HCT116 (cell line): ENCODE data around the gene GLRA2. TPM values are rescaled to one million over a fixed set of nuclear protein-coding genes. Genes with fewer than 3 reads are reported as not detected.

Source experiments
- ATAC-seq: fragments of 200-7000 bp; cut with Tn5 transposase; 2 replicates; pipeline ENCODE4 v1.9.1; 2020; ENCODE audit warnings: mild to moderate bottlenecking, moderate library complexity
- BruUV-seq: library from RNA; stranded (reverse); fragments of 400-500 nt; replicated peaks from 2 replicates; lab custom pipeline; 2021; lab: Mats Ljungman, UMichigan
- CTCF ChIA-PET: fragments of 300-600 bp; sonication (Branson Sonifier 250); formaldehyde crosslinking; loops from one replicate; lab custom pipeline; 2021; ENCODE audit warnings: antibody characterized with exemption; lab: Charles Lee
- POLR2A ChIA-PET: fragments of 300-600, 350-600 bp; sonication (Branson Sonifier 250); formaldehyde crosslinking; loops from one replicate; lab custom pipeline; 2021; ENCODE audit warnings: antibody characterized with exemption; lab: Charles Lee
- RAD21 ChIA-PET, 2 experiments: fragments of 300-600 bp; sonication (Branson Sonifier 250); formaldehyde crosslinking; loops; one replicate each; lab custom pipeline; 2023; ENCODE audit warnings: low total read pairs in 2 of 2; ENCODE audit not compliant: uncharacterized antibody in 2 of 2, unreplicated experiment in 2 of 2, low non-redundant PET in 1 of 2; lab: Charles Lee
- DNase-seq: peaks from one replicate; pipeline ENCODE4 v3.0.0-alpha.2; 2010; ENCODE audit warnings: low read depth, low spot score
- H2AFZ ChIP-seq: fragments of 200-600 bp; shearing (Covaris generic), sonication (generic); 2 replicates; pipeline ENCODE4 v1.6.1; 2017; ENCODE audit warnings: low read depth, mixed run types, mixed read lengths, antibody characterized with exemption, low read length; ENCODE audit not compliant: poor library complexity, severe bottlenecking
- H3K27ac ChIP-seq: 2 replicates; pipeline ENCODE4 v1.5.1; 2012; ENCODE audit warnings: low read depth, low read length
- H3K27me3 ChIP-seq: fragments of 200-600 bp; sonication (generic); 2 replicates; pipeline ENCODE4 v1.6.1; 2016; ENCODE audit warnings: mixed run types, low read length, mixed read lengths; ENCODE audit not compliant: insufficient read depth
- H3K36me3 ChIP-seq, 2 experiments: fragments of 200-500 bp in 1 of 2; fragments of 200-600 bp in 1 of 2; sonication (Bioruptor generic) in 1 of 2; sonication (generic) in 1 of 2; 2 replicates each; pipeline versions ENCODE4 v1.5.1 to v1.6.1; 2014 to 2016; ENCODE audit warnings: low read length in 2 of 2, inconsistent platforms in 1 of 2, mixed read lengths in 1 of 2, mixed run types in 1 of 2; ENCODE audit not compliant: insufficient read depth in 2 of 2, control insufficient read depth in 1 of 2
- H3K4me1 ChIP-seq, 2 experiments: fragments of 200-600 bp in 1 of 2; sonication (generic) in 1 of 2; 2 replicates each; pipeline versions ENCODE4 v1.5.1 to v1.6.1; 2012 to 2017; ENCODE audit warnings: low read length in 2 of 2, inconsistent platforms in 1 of 2, mild to moderate bottlenecking in 1 of 2, mixed read lengths in 1 of 2, mixed run types in 1 of 2, moderate library complexity in 1 of 2; ENCODE audit not compliant: insufficient read depth in 2 of 2, control insufficient read depth in 1 of 2
- H3K4me2 ChIP-seq: fragments of 200-600 bp; sonication (generic); 2 replicates; pipeline ENCODE4 v1.6.1; 2017; ENCODE audit warnings: mixed run types, low read length, mixed read lengths
- H3K4me3 ChIP-seq, 2 experiments: fragments of 200-600 bp in 1 of 2; sonication (generic) in 1 of 2; replicated peaks in 1 of 2; 2 replicates each; pipeline ENCODE4 v1.5.1; 2011 to 2016; ENCODE audit warnings: low read length in 2 of 2, control low read depth in 1 of 2, low read depth in 1 of 2, mild to moderate bottlenecking in 1 of 2, mixed read lengths in 1 of 2, mixed run types in 1 of 2
- H3K79me2 ChIP-seq: fragments of 200-600 bp; sonication (generic); 2 replicates; pipeline ENCODE4 v1.6.1; 2017; ENCODE audit warnings: mild to moderate bottlenecking, mixed run types, low read length, moderate library complexity, mixed read lengths; ENCODE audit not compliant: insufficient read depth
- H3K9ac ChIP-seq: fragments of 200-600 bp; sonication (generic); 2 replicates; pipeline ENCODE4 v1.6.1; 2016; ENCODE audit warnings: low read length, mixed read lengths
- H3K9me2 ChIP-seq: fragments of 200-600 bp; sonication (generic), shearing (Covaris generic); 2 replicates; pipeline ENCODE4 v1.6.1; 2017; ENCODE audit warnings: mixed run types, mild to moderate bottlenecking, moderate library complexity; ENCODE audit not compliant: insufficient read depth
- H3K9me3 ChIP-seq, 2 experiments: fragments of 200-500 bp in 1 of 2; fragments of 200-600 bp in 1 of 2; sonication (Bioruptor generic) in 1 of 2; sonication (generic) in 1 of 2; 2 replicates each; pipeline ENCODE4 v1.6.1; 2014 to 2017; ENCODE audit warnings: low read length in 2 of 2, mixed read lengths in 2 of 2, inconsistent platforms in 1 of 2, low read depth in 1 of 2, mild to moderate bottlenecking in 1 of 2, mixed run types in 1 of 2, moderate library complexity in 1 of 2; ENCODE audit not compliant: control insufficient read depth in 1 of 2, insufficient read depth in 1 of 2
- H4K20me1 ChIP-seq: fragments of 200-600 bp; sonication (generic), shearing (Covaris generic); 2 replicates; pipeline ENCODE4 v1.6.1; 2017; ENCODE audit warnings: mixed run types, mild to moderate bottlenecking, moderate library complexity; ENCODE audit not compliant: insufficient read depth
- POLR2A ChIP-seq: IDR thresholded peaks from 2 replicates; pipeline ENCODE4 v1.7.0; 2011; ENCODE audit warnings: borderline replicate concordance; ENCODE audit not compliant: insufficient read depth, insufficient read length; ENCODE audit errors: extremely low read depth
- RAD21 ChIP-seq: IDR thresholded peaks from 2 replicates; pipeline ENCODE4 v1.6.1; 2012; ENCODE audit warnings: low read depth, mild to moderate bottlenecking
- REST ChIP-seq: IDR thresholded peaks from 2 replicates; pipeline ENCODE4 v1.6.1; 2012; ENCODE audit warnings: low read depth
- intact Hi-C: fragments of 100-400 bp; cut with micrococcal nuclease; formaldehyde crosslinking; loops from 2 replicates; pipeline ENCODE4 v1.10.0; 2022
- total RNA-seq: library from RNA; stranded (reverse); gene quantifications from one replicate; pipeline ENCODE4 v1.2.1, GENCODE V29; 2021; ENCODE audit not compliant: unreplicated experiment
- TF ChIP-seq, protein P1 (sequence below), 3 experiments: fragments of 200-600 bp in 1 of 3; sonication (generic) in 1 of 3; IDR thresholded peaks in 2 of 3; conservative IDR thresholded peaks in 1 of 3; 2 replicates each; pipeline ENCODE4 v1.5.1; 2012 to 2017; ENCODE audit warnings: low read depth in 2 of 3, low read length in 2 of 3, antibody characterized with exemption in 1 of 3, borderline replicate concordance in 1 of 3, control low read depth in 1 of 3, mild to moderate bottlenecking in 1 of 3, mixed read lengths in 1 of 3, mixed run types in 1 of 3, moderate library complexity in 1 of 3; ENCODE audit not compliant: insufficient read depth in 1 of 3

Gene GLRA2
- total RNA-seq, 1 experiment from 2014 or later, result not detected

DNA sequence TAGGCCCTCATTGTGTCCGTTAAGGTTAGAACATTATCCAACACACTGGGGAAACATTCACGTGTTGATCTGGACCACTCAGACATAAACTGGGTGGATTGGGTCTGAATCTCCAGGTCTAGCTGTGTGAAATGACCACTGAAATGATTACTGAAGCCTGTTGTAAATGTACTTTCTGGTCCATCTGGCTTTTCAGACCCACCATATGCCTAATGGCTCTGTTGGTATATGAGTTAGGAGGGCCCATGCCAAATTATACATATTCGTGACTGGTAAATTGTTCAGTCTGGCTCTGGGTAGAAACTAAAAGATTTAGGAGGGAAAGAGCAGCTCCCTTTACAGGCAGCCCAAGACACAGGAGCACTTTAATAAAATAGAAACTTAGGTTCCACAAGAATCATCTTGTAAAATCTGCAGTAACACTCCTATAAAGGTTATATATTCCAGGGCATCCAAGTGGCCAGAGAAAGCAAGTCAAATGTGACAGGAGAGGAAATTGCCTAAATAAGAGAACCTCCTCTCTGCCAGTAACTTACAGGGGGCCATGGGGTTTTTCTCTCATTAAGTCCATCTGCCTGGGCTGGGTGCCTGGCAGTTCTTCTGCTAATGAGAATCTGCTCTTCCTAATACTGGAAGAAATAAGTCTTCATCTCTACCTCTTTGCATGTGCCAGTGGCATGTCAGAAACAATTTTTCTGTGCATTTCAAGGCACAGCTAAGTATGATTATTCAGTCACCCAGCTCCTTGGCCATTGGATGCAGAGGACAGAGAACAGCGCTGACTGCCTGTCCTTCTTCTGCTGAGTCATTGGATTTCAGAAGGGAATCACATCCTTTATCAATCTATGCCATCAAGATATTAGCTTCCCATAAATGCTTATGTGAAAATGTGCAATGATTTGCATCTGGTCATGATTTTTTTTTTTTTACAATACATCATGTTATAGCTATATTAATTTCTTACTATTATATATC lies 112.6 kb downstream of the GLRA2 start:
- Histone ChIP-seq H2AFZ (no peak overlapping the region), H3K4me1 (no peaks in the 10 kb centered on the region), H3K27ac (no peak overlapping the region), H3K9me3 (no peaks in the 10 kb centered on the region), H3K4me3 (no peak overlapping the region), H3K36me3 (no peaks in the 10 kb centered on the region), H4K20me1 (no peaks in the 10 kb centered on the region), H3K9ac (no peak overlapping the region), H3K4me2 (no peak overlapping the region), H3K27me3 (no peaks in the 10 kb centered on the region), H3K79me2 (no peaks in the 10 kb centered on the region), H3K9me2 (no peaks in the 10 kb centered on the region)
- POLR2A ChIA-PET, result no interaction called here
- TF ChIP-seq REST (no peak), RAD21 (no peak), POLR2A (no peak)
- TF ChIP-seq, protein P1, sequence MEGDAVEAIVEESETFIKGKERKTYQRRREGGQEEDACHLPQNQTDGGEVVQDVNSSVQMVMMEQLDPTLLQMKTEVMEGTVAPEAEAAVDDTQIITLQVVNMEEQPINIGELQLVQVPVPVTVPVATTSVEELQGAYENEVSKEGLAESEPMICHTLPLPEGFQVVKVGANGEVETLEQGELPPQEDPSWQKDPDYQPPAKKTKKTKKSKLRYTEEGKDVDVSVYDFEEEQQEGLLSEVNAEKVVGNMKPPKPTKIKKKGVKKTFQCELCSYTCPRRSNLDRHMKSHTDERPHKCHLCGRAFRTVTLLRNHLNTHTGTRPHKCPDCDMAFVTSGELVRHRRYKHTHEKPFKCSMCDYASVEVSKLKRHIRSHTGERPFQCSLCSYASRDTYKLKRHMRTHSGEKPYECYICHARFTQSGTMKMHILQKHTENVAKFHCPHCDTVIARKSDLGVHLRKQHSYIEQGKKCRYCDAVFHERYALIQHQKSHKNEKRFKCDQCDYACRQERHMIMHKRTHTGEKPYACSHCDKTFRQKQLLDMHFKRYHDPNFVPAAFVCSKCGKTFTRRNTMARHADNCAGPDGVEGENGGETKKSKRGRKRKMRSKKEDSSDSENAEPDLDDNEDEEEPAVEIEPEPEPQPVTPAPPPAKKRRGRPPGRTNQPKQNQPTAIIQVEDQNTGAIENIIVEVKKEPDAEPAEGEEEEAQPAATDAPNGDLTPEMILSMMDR (IDR thresholded peaks at IDR 0.05 in 2 of 3, conservative IDR thresholded peaks at IDR 0.05 in 1 of 3; ENCODE audit: borderline replicate concordance in 1 of 3, insufficient read depth in 1 of 3, low read depth in 2 of 3, low read length in 2 of 3), result no peak
- intact Hi-C loops, result no loop called here
- DNase-seq (no peak), ATAC-seq (no peak)
- RAD21 ChIA-PET, result no interaction called here
- CTCF ChIA-PET, result no interaction called here
- BruUV-seq, result no TSS peak
